HepG2 (cell line): ENCODE measurements around the gene SRGAP3. TPM values are rescaled to one million over a fixed set of nuclear protein-coding genes. Genes with fewer than 3 reads are reported as not detected.

Experiments
- ATAC-seq: fragments of 200-7000 bp; cut with Tn5 transposase; 3 replicates; pipeline ENCODE4 v1.9.1; 2020; ENCODE audit warnings: mild to moderate bottlenecking, moderate library complexity
- BruUV-seq: library from RNA; stranded (reverse); fragments of 400-500 nt; replicated peaks from 2 replicates; lab custom pipeline; 2021; lab: Mats Ljungman, UMichigan
- CTCF ChIA-PET: fragments of 300-600 bp; formaldehyde crosslinking; extraction: SDS; loops from one replicate; lab custom pipeline; 2021; ENCODE audit warnings: low total read pairs, inconsistent platforms, low intra/inter-chr PET ratio; lab: Yijun Ruan, JAX
- POLR2A ChIA-PET: fragments of 350-600 bp; sonication (Branson Sonifier 250); formaldehyde crosslinking; loops from one replicate; lab custom pipeline; 2020; ENCODE audit warnings: antibody characterized with exemption, inconsistent platforms; lab: Yijun Ruan, JAX
- DNase-seq: peaks from one replicate; pipeline ENCODE4 v3.0.0-alpha.2; 2015; ENCODE audit warnings: low spot score
- FAIRE-seq: peaks from 3 replicates; lab custom pipeline; 2011; peaks lifted over from hg19 to GRCh38; lab: Jason Lieb, UNC
- H2AFZ ChIP-seq: one replicate; pipeline ENCODE4 v1.6.1; 2011; ENCODE audit warnings: low read length, inconsistent platforms
- H3K27ac ChIP-seq: fragments of 300-600 bp; 3 replicates; pipeline ENCODE4 v1.8.0; 2011; ENCODE audit warnings: mixed run types, mild to moderate bottlenecking, mixed read lengths, low read length, inconsistent platforms; ENCODE audit not compliant: insufficient read depth; ENCODE audit errors: extremely low read length
- H3K27me3 ChIP-seq, 2 experiments: fragments of 200-600 bp in 1 of 2; 2 replicates in 1 of 2; 3 replicates in 1 of 2; pipeline versions ENCODE4 v1.6.0 to v1.8.0; 2011; ENCODE audit warnings: low read length in 2 of 2, mild to moderate bottlenecking in 2 of 2, moderate library complexity in 2 of 2, inconsistent platforms in 1 of 2; ENCODE audit not compliant: insufficient read depth in 2 of 2, control insufficient read depth in 1 of 2
- H3K36me3 ChIP-seq, 2 experiments: fragments of 200-600 bp in 1 of 2; replicated peaks in 1 of 2; 2 replicates in 1 of 2; 3 replicates in 1 of 2; pipeline versions ENCODE4 v1.5.1 to v1.8.0; 2011; ENCODE audit warnings: low read length in 2 of 2, inconsistent platforms in 1 of 2; ENCODE audit not compliant: insufficient read depth in 2 of 2, control insufficient read depth in 1 of 2
- H3K4me1 ChIP-seq: 2 replicates; pipeline ENCODE4 v1.5.1; 2012; ENCODE audit warnings: low read length, inconsistent platforms; ENCODE audit not compliant: insufficient read depth
- H3K4me2 ChIP-seq: 2 replicates; pipeline ENCODE4 v1.6.0; 2011; ENCODE audit warnings: low read depth, low read length, inconsistent platforms
- H3K4me3 ChIP-seq, 3 experiments: fragments of 200-600 bp in 1 of 3; sonication (generic), shearing (Covaris generic) in 1 of 3; replicated peaks in 1 of 3; 2 replicates each; pipeline ENCODE4 v1.5.1; 2011 to 2016; ENCODE audit warnings: low read length in 3 of 3, inconsistent platforms in 2 of 3, low read depth in 2 of 3, mild to moderate bottlenecking in 2 of 3, control low read depth in 1 of 3, mixed read lengths in 1 of 3; ENCODE audit not compliant: insufficient read depth in 1 of 3
- H3K79me2 ChIP-seq: one replicate; pipeline ENCODE4 v1.6.1; 2011; ENCODE audit warnings: low read length, inconsistent platforms; ENCODE audit not compliant: insufficient read depth
- H3K9ac ChIP-seq: 2 replicates; pipeline ENCODE4 v1.6.0; 2011; ENCODE audit warnings: mild to moderate bottlenecking, low read depth, low read length, inconsistent platforms; ENCODE audit not compliant: insufficient read depth
- H3K9me3 ChIP-seq: 2 replicates; pipeline ENCODE4 v1.5.1; 2012; ENCODE audit warnings: mild to moderate bottlenecking, low read length
- H4K20me1 ChIP-seq: 2 replicates; pipeline ENCODE4 v1.6.0; 2011; ENCODE audit warnings: inconsistent platforms, mild to moderate bottlenecking, low read length, moderate library complexity; ENCODE audit not compliant: insufficient read depth
- AKAP8 ChIP-seq: sonication (generic); formaldehyde crosslinking; IDR thresholded peaks from 2 replicates; pipeline ENCODE4 v1.5.1; 2020; ENCODE audit warnings: mild to moderate bottlenecking, missing genetic modification reagents
- ATM ChIP-seq: fragments of 450-650 bp; IDR thresholded peaks from 2 replicates; pipeline ENCODE4 v1.7.1; 2017; ENCODE audit warnings: mild to moderate bottlenecking, borderline replicate concordance
- CBX1 ChIP-seq: IDR thresholded peaks from one replicate; pipeline ENCODE4 v1.6.1; 2016; ENCODE audit warnings: antibody characterized with exemption, low read depth
- CREB3 ChIP-seq: sonication (generic); formaldehyde crosslinking; IDR thresholded peaks from 2 replicates; pipeline ENCODE4 v1.5.0; 2020; ENCODE audit warnings: missing genetic modification reagents
- JARID2 ChIP-seq: sonication (generic); formaldehyde crosslinking; IDR thresholded peaks from 2 replicates; pipeline ENCODE4 v1.8.1; 2023; ENCODE audit warnings: missing genetic modification reagents, inconsistent platforms; ENCODE audit not compliant: insufficient replicate concordance
- NR2F2 ChIP-seq: IDR thresholded peaks from 2 replicates; pipeline ENCODE4 v1.6.1; 2012; ENCODE audit warnings: low read depth, inconsistent platforms, borderline replicate concordance
- RFX5 ChIP-seq: IDR thresholded peaks from 2 replicates; pipeline ENCODE4 v1.6.1; 2011; ENCODE audit warnings: low read depth, low read length, improper control_type of control experiment
- TBX3 ChIP-seq: fragments of 450-650 bp; IDR thresholded peaks from 2 replicates; pipeline ENCODE4 v1.6.1; 2017; ENCODE audit warnings: antibody characterized with exemption, mild to moderate bottlenecking, inconsistent platforms, borderline replicate concordance
- U2AF2 ChIP-seq: fragments of 200-400 bp; formaldehyde crosslinking; IDR thresholded peaks from 2 replicates; pipeline ENCODE4 v1.6.1; 2017; ENCODE audit warnings: low read depth, mild to moderate bottlenecking, low read length
- ZNF225 ChIP-seq: sonication (generic); formaldehyde crosslinking; IDR thresholded peaks from 2 replicates; pipeline ENCODE4 v1.4.0; 2020; ENCODE audit warnings: mild to moderate bottlenecking, missing genetic modification reagents
- ZNF574 ChIP-seq: sonication (generic); formaldehyde crosslinking; IDR thresholded peaks from 2 replicates; pipeline ENCODE4 v1.4.0; 2020; ENCODE audit warnings: missing genetic modification reagents
- ZNF577 ChIP-seq: sonication (generic); formaldehyde crosslinking; IDR thresholded peaks from 2 replicates; pipeline ENCODE4 v1.4.0; 2020; ENCODE audit warnings: mild to moderate bottlenecking, low read depth, missing genetic modification reagents, borderline replicate concordance
- ZNF639 ChIP-seq: conservative IDR thresholded peaks from 2 replicates; pipeline ENCODE4 v1.6.1; 2018; ENCODE audit warnings: missing genetic modification reagents
- ZNF7 ChIP-seq: IDR thresholded peaks from 2 replicates; pipeline ENCODE4 v1.6.1; 2016; ENCODE audit warnings: missing biosample characterization, missing genetic modification reagents
- ZNF747 ChIP-seq: sonication (generic); formaldehyde crosslinking; IDR thresholded peaks from 2 replicates; pipeline ENCODE4 v1.8.1; 2023; ENCODE audit warnings: missing genetic modification reagents, mild to moderate bottlenecking, borderline replicate concordance
- WGBS: methylation state at CpG from one replicate; pipeline ENCODE4 v1.1.6; 2017; ENCODE audit warnings: low lambda C conversion rate; 5-methylcytosine and 5-hydroxymethylcytosine counted together
- in situ Hi-C: cut with HindIII; loops from 2 replicates; pipeline ENCODE4 v1.10.0; 2017; ENCODE audit warnings: low pct_unique_long_range_greater_than_20kb; ENCODE audit not compliant: extremely low pct_ligation_motif_present
- intact Hi-C: fragments of 100-400 bp; cut with micrococcal nuclease; formaldehyde crosslinking; loops from one replicate; pipeline ENCODE4 v1.10.0; 2022; ENCODE audit not compliant: unreplicated experiment
- polyA plus RNA-seq, 8 experiments: library from polyadenylated mRNA; depleted of rRNA in 3 of 8; stranded (reverse) in 7 of 8; unstranded in 1 of 8; fragments of >200 nt; fragmentation: Illumina TruSeq in 4 of 8; extraction: Trizol in 4 of 8; gene quantifications; 2 replicates each; pipeline versions ENCODE4 v1.2.1 to v1.2.3, GENCODE V29; 2011 to 2016; ENCODE audit warnings: low read depth in 4 of 8, missing spikeins in 1 of 8, mixed read lengths in 1 of 8; ENCODE audit not compliant: insufficient read depth in 1 of 8
- total RNA-seq, 5 experiments: library from RNA; depleted of rRNA; stranded (reverse); fragments of >200 nt; fragmentation: Illumina TruSeq; extraction: Trizol; gene quantifications; 2 replicates each; pipeline ENCODE4 v1.2.3, GENCODE V29; 2016; ENCODE audit warnings: low read depth in 1 of 5

SRGAP3 gene
- total and polyA plus RNA-seq, 2 of the 13 experiments (the other 11 are each of a cell fraction or from before 2014, with no cell fraction given) = 1.2 to 1.4 TPM

- no peak overlapping the region for H3K9ac ChIP-seq
- H4K20me1 ChIP-seq = no peaks in the 10 kb centered on the region
- ATAC-seq (no peak), FAIRE-seq (no peak), DNase-seq (no peak)
- no peaks in the 10 kb centered on the region for H3K79me2 ChIP-seq
- ChIA-PET CTCF (no interaction called here), POLR2A (no interaction called here)
- WGBS = 16% methylated on average over 7 of the region's 7 CpGs
- H3K4me3 ChIP-seq = no peak overlapping the region
- H3K4me1 ChIP-seq = no peaks in the 10 kb centered on the region
- intact Hi-C loops (no loop called here), in situ Hi-C loops (no loop called here)
- no peak overlapping the region for H2AFZ ChIP-seq
- no peaks in the 10 kb centered on the region for H3K9me3 ChIP-seq
- no peak overlapping the region for H3K27ac ChIP-seq
- H3K4me2 ChIP-seq = no peak overlapping the region
- no peaks in the 10 kb centered on the region for H3K36me3 ChIP-seq
- no TSS peak for BruUV-seq
- peaks cover 0 to 4% of the 10 kb centered on the region in 2 experiments; a peak in 2 of 5 replicates for H3K27me3 ChIP-seq
- TF ChIP-seq ZNF639 (CRISPR knock-in tag) (no peak), AKAP8 (CRISPR knock-in tag) (no peak), ZNF574 (CRISPR knock-in tag) (no peak), ZNF225 (CRISPR knock-in tag) (no peak), NR2F2 (no peak), TBX3 (no peak), ZNF577 (CRISPR knock-in tag) (no peak), ZNF747 (no peak), JARID2 (no peak), RFX5 (no peak), CBX1 (no peak), ATM (no peak), ZNF7 (no peak), U2AF2 (no peak), CREB3 (no peak)
These were observed 152.0 kb downstream of the SRGAP3 start for GRCh38 chr3:9097495-9097894.
